ENCODE measurements around the gene CIB4. TPM values are rescaled to one million over a fixed set of nuclear protein-coding genes. Genes with fewer than 3 reads are reported as not detected.

The CIB4 gene
- total RNA-seq, 4 donors from 2014 or later, result not detected

- H3K4me1 ChIP-seq, result peaks cover 0 to 16% (median 0%) of the 10 kb centered on the region in 4 donors
- no peak overlapping the region for H3K27ac ChIP-seq
- no peaks in the 10 kb centered on the region for H3K36me3 ChIP-seq
- intact Hi-C loops (cut with DNase I; ENCODE audit: low total_unique reads), result no loop called here
- no peak for DNase-seq
- in situ Hi-C loops (cut with MboI; ENCODE audit: low pct_ligation_motif_present in 1 of 4, low pct_unique_long_range_greater_than_20kb in 1 of 4, low sequenced_read_pairs in 3 of 4), result loop anchor here in 2 of 4 donors (10.0 to 25.0 kb wide), 2 partner anchors 132 to 139 kb away; no protein-coding TSS in a partner anchor
- peaks cover 7% of the 10 kb centered on the region for H3K27me3 ChIP-seq
- H3K9me3 ChIP-seq, result no peaks in the 10 kb centered on the region
- peak; percentile 78 to 85 (median 82) for TF ChIP-seq CTCF (IDR thresholded peaks at IDR 0.05)
- TF ChIP-seq POLR2AphosphoS5 (IDR thresholded peaks at IDR 0.05), result no peak
- WGBS, 2 donors (ENCODE audit: low coverage in 1 of 2), result 24 to 34% methylated on average over 4 to 13 of the region's 13 CpGs
- no peak overlapping the region for H3K4me3 ChIP-seq
Observed at GRCh38 chr2:26605195-26605998, 35.8 kb downstream of the CIB4 start.

- H3K27me3 ChIP-seq, result peaks cover 16% of the 10 kb centered on the region
- no peak overlapping the region for H3K4me3 ChIP-seq
- H3K27ac ChIP-seq, result no peak overlapping the region
- intact Hi-C loops (cut with DNase I; ENCODE audit: low total_unique reads), result no loop called here
- H3K9me3 ChIP-seq, result no peaks in the 10 kb centered on the region
- no peak for TF ChIP-seq POLR2A (IDR thresholded peaks at IDR 0.05)
- TF ChIP-seq CTCF (IDR thresholded peaks at IDR 0.05), result no peak
- no peak for TF ChIP-seq POLR2AphosphoS5 (IDR thresholded peaks at IDR 0.05)
- TF ChIP-seq EP300 (IDR thresholded peaks at IDR 0.05; ENCODE audit: low read depth), result no peak
- in situ Hi-C loops (cut with MboI; ENCODE audit: low pct_ligation_motif_present in 1 of 4, low pct_unique_long_range_greater_than_20kb in 1 of 4, low sequenced_read_pairs in 3 of 4), result loop anchor here (5.0 to 25.0 kb wide), 4 partner anchors 135 to 150 kb away; no protein-coding TSS in a partner anchor
- no peaks in the 10 kb centered on the region for H3K36me3 ChIP-seq
- H3K4me1 ChIP-seq, result peaks cover 0 to 11% (median 0%) of the 10 kb centered on the region in 4 donors
- no peak for DNase-seq
- WGBS, 2 donors (ENCODE audit: low coverage in 1 of 2), result 53 to 56% methylated on average over 6 of the region's 6 CpGs
Observed at GRCh38 chr2:26602575-26602974, 38.6 kb downstream of the CIB4 start.

DNA sequence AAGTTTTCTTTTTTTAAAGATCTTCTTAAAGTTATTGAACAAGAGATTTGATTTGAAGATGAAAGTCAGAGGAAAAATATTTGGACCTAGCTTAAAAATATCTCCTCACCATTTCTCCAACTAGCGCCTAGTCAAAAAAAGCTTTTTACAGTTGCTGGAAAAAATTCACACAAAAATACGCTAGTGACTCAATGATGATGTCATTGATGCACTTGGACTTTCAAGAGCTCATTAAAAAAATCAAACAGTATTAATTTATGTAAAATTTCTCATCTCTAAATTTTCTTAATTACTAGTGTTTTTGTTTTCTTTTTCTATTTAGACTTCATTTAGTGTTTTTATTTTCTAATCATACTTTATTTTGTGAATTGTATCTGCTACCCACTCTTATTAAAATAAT lies 41.8 kb downstream of the CIB4 start:
- Histone ChIP-seq H3K27ac (no peak overlapping the region), H3K9me3 (no peaks in the 10 kb centered on the region), H3K4me1 (no peaks in the 10 kb centered on the region), H3K4me3 (no peak overlapping the region), H3K36me3 (no peaks in the 10 kb centered on the region), H3K27me3 (peaks cover 33% of the 10 kb centered on the region)
- no peak for DNase-seq
- WGBS, 2 donors (ENCODE audit: low coverage in 1 of 2), result 82 to 86% methylated on average over 2 of the region's 2 CpGs
- intact Hi-C loops (cut with DNase I; ENCODE audit: low total_unique reads), result no loop called here
- TF ChIP-seq CTCF (IDR thresholded peaks at IDR 0.05) (no peak), EP300 (IDR thresholded peaks at IDR 0.05; ENCODE audit: low read depth) (no peak), POLR2AphosphoS5 (IDR thresholded peaks at IDR 0.05) (no peak), POLR2A (IDR thresholded peaks at IDR 0.05) (no peak)
- in situ Hi-C loops (cut with MboI; ENCODE audit: low pct_ligation_motif_present in 1 of 4, low pct_unique_long_range_greater_than_20kb in 1 of 4, low sequenced_read_pairs in 3 of 4), result no loop called here

DNA sequence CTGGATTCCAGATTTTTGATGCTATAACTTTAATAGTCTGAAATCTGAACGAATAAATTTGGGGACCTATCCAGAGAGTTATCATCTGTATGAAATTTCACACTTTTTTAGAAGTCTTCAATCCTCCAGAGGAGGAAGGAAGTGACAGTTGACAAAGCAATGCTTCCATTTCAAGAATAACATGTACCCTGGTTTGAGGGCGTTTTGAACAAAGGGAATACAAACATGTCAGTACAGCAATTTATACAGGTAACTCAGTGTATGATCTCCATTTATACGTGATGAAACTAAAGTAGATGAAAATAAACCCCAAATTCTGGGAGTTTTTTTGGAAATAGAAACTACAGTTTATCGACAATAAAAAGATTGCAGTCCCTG lies 42.2 kb downstream of the CIB4 start:
- Histone ChIP-seq H3K4me3 (no peak overlapping the region), H3K27me3 (peaks cover 35% of the 10 kb centered on the region), H3K27ac (no peak overlapping the region), H3K36me3 (no peaks in the 10 kb centered on the region), H3K4me1 (no peaks in the 10 kb centered on the region), H3K9me3 (no peaks in the 10 kb centered on the region)
- no peak for TF ChIP-seq EP300 (IDR thresholded peaks at IDR 0.05; ENCODE audit: low read depth)
- no peak for TF ChIP-seq POLR2A (IDR thresholded peaks at IDR 0.05)
- no peak for TF ChIP-seq CTCF (IDR thresholded peaks at IDR 0.05)
- no peak for TF ChIP-seq POLR2AphosphoS5 (IDR thresholded peaks at IDR 0.05)
- 53% methylated on average over 4 of the region's 4 CpGs for WGBS, 2 donors (ENCODE audit: low coverage in 1 of 2)
- in situ Hi-C loops (cut with MboI; ENCODE audit: low pct_ligation_motif_present in 1 of 4, low pct_unique_long_range_greater_than_20kb in 1 of 4, low sequenced_read_pairs in 3 of 4) (no loop called here), intact Hi-C loops (cut with DNase I; ENCODE audit: low total_unique reads) (no loop called here)
- no peak for DNase-seq

Measured in transverse colon (tissue), 4 donors.